D721Med (cell line): Measurements from ENCODE around the gene HOXC11.

ENCODE experiments used
- DNase-seq: peaks from one replicate; pipeline ENCODE4 v3.0.0; 2011; ENCODE audit warnings: low spot score; ENCODE audit not compliant: insufficient read length
- FAIRE-seq: peaks from 2 replicates; lab custom pipeline; 2011; peaks lifted over from hg19 to GRCh38; lab: Jason Lieb, UNC
- CTCF ChIP-seq: IDR thresholded peaks from 2 replicates; pipeline ENCODE4 v1.5.1; 2012; ENCODE audit warnings: mild to moderate bottlenecking, control low read depth; ENCODE audit not compliant: insufficient read depth; ENCODE audit errors: missing control alignments

Gene HOXC11

GRCh38 chr12:53976172-53976822, 3.4 kb downstream of the HOXC11 start:
- DNase-seq (no peak), FAIRE-seq (no peak)
- no peak for TF ChIP-seq CTCF

DNA sequence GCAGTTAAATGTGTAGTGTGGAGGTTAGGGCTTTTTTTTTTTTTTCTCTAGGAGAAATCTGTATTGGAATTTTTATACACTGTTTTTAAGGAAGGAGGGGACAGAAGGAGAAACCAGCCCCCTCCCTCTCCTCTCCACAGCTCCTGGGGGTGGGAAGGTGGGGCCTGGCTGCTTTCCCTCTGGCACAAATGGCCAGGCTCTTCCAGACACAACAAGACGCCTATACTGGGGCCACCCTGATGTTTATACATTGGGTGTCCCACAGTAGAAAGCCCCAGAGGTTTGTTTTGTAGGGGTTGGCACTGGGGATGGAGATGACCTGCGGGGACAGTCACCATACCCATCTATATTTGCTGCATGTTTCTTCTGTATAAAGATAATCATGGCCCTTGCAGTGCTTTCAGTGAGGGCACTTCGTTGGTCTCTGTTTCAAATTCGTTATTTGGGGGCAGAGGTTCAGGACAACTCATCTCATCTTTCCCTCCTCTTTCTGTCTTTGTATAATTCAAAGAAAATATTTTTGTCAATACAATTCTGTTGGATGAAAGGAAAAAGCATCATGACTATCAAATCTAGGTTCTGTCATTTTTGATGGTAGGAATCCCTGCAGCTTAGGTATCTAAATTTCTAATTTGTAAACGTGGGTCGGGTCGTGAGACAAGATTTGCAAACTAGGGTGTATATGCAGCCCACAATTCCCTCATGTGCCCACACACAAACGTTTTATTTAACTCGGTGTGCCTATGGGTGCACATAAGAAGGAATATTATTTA, 4.1 kb downstream of the HOXC11 start:
- DNase-seq (no peak), FAIRE-seq (no peak)
- TF ChIP-seq CTCF: no peak

GRCh38 chr12:53977596-53978445, 4.9 kb downstream of the HOXC11 start:
- FAIRE-seq (no peak), DNase-seq (no peak)
- TF ChIP-seq CTCF: no peak

GRCh38 chr12:53978477-53979356, 5.8 kb downstream of the HOXC11 start:
- TF ChIP-seq CTCF: no peak
- FAIRE-seq (no peak), DNase-seq (no peak)

DNA sequence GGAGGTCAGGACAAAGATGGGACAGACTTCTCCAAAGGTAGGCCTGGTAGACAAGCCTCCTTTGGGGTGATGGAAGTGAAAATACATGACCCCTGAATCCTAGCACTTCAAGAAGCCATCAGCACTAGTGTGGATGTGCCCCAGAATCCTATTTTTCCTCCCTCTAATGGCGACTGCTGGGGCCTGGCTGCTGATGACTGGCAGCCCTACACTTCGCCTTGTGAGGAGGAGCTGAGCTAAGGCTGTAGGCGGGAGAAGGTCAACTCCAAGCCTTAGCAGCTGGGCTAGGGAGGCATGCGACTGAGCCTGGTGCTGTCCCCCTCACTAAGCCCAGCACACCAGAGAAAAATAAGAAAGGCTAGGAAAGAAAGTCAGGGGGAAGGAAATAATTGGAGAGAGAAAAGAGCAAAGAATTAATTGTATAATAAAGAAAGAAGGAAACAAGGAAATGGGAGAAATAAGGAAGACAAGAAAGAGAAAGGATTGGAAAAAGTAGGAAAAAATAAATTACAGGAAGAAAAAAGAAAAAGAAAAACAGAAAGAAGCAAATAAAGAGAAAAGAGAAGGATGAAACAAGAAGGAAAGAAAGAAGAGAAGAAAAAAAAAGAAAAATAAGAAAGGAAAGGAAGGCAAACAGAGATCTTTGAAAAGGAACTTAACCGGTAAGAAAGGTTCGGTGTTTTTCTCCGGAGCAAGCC, 7.3 kb downstream of the HOXC11 start:
- FAIRE-seq (no peak), DNase-seq (no peak)
- TF ChIP-seq CTCF: no peak
